Activated gamma-delta T cell treated with Interleukin-2 at 50 U/mL for 16 hours (primary cell): ENCODE results near the gene MSRB3.

Experiments
- DNase-seq: peaks from one replicate; pipeline ENCODE4 v3.0.0-alpha.2; 2020

The MSRB3 gene

GRCh38 chr12:65327207-65328076 lies 49.0 kb downstream of the MSRB3 start:
- no peak for DNase-seq

- DNase-seq = no peak
Observed at GRCh38 chr12:65329721-65330120, 51.2 kb downstream of the MSRB3 start.

DNA sequence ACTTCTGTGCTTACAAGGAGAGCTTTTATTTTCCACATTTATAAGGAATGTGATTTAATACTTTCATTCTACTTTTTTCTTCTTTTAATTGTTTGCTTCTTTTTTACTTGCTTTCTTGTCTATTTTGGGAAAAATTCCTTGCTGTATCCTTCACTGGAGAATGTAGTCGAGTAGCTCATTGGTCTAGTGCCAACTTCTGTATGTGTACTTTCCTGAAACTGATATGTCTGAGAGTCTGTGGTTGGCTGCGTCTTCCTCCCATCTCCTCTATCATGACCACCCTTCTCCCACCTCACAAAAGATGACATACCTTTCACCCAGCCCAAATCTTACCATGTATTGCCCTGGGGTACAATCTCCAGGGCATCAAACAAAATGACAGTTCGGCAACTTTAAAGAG lies 51.8 kb downstream of the MSRB3 start:
- DNase-seq = no peak

GRCh38 chr12:65331456-65331855 lies 53.0 kb downstream of the MSRB3 start:
- no peak for DNase-seq

- DNase-seq = no peak
Observed at GRCh38 chr12:65333649-65334048, 55.2 kb downstream of the MSRB3 start.

- DNase-seq = no peak
Observed at GRCh38 chr12:65334521-65334920, 56.0 kb downstream of the MSRB3 start.

- no peak for DNase-seq
Observed at GRCh38 chr12:65335021-65335714, 56.7 kb downstream of the MSRB3 start.

DNA sequence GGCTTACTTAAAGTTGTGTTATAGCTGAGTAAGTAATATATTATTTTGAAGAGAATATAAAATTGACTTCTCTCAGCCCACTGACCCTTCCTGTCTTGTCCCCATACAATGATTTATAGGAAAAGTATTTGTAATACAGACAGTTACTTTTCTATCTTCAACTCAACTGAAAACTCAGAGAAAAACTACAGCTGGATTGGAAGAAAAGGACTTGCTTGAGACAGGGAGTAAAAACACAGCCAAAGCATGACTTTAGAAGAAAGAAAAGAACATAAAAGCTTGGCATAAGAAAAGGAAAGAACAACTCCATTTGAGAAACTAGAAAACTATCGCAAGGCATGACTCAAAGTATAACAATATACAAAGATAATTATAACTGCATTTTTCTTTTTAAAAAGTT lies 57.5 kb downstream of the MSRB3 start:
- no peak for DNase-seq

- no peak for DNase-seq
Observed at GRCh38 chr12:65339161-65339560, 60.7 kb downstream of the MSRB3 start.

DNA sequence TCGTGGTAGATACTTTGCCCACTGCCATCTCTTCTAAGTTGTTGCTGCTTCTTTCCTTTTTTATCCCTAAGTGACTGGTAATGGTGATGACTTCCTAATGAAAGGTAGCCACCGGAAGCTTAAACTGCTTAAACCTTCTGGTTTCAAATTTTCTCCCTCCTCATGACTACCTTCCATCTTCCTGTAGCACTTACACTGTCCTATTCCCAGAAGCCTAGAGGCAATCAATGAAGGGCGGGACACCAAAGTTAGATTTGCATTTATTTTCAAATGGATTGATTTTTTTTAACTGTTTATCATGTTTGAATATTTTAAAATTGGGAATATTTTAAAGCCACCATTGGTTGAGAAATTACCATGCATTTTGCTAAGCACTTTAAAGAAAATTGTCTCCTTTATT lies 64.7 kb downstream of the MSRB3 start:
- no peak for DNase-seq

- DNase-seq = no peak
Observed at GRCh38 chr12:65343801-65344200, 65.3 kb downstream of the MSRB3 start.

DNA sequence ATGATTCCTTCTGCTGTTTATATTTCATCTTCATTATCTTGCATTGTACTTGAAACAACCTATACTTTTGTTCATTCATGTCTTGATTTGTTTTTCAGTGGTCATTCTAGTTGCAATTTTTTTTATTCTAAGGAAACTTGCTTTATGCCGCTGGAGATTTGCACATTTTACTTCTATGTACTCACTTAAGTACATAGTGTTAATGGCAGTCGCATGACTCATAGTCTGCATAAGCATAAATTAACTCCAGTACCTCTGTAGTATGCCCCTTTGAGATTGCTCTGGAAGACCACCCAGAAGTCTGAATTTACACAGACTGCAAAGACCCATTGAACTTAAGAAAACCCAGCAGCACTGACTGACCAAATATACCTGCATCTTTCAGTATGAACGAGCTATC lies 77.0 kb downstream of the MSRB3 start:
- DNase-seq = no peak

DNA sequence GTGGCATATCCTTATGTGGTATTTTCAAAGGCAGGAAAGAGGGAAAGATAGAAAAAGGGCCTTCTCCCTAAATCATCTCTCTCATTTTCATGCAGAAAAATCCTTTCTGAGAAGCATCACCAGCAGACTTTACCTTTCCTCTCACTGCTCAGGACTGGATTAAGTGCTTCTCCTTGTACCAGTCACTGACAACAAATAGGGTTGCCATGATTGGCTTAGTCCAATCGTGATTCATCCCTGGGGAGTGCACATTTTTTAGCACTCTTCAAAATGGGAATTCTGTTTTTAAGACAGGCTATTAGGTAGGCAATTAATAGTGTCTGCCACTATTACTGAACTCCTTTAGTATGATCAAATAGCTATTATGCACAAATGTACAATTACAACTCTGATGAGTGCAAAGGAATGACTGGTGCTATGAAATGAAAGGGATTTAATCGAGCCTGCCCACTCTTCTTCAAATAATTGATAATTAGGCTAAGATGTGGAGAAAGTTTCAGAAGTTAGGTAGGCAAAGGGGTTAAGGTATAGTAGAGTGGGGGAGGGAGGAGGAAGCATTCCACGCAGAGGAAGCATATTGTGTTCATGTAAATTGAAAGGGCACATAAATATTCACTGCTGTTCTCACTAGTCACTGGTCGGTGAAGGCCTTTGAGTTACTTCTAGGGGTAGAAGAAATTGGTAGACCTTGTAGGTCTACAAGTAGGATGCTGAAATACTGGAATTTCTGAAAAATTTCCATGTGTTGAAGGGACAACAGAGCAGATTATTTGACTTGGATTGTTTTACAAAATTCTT lies 84.0 kb downstream of the MSRB3 start:
- DNase-seq = no peak

DNA sequence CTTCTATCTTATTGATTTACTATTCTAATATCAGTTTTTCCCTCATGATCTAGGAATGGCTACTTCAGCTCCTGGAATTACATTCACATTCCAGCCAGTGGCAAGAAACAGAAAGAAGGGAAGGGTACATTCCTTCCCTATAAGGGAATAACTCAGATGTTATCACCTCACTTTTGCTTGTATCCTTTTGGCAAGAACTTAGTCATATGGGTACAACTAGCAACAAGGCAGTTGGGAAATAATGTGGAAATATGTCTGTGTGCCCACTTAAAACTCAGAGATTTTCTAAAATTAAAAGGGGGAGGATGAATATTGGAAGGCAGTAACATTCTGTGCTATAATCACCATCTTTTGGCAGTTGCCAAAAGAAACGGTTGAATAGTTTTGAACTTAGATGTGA lies 85.6 kb downstream of the MSRB3 start:
- DNase-seq = no peak

GRCh38 chr12:65367396-65367795 lies 88.9 kb downstream of the MSRB3 start:
- no peak for DNase-seq

- DNase-seq = no peak
Observed at GRCh38 chr12:65368055-65368454, 89.6 kb downstream of the MSRB3 start.

DNA sequence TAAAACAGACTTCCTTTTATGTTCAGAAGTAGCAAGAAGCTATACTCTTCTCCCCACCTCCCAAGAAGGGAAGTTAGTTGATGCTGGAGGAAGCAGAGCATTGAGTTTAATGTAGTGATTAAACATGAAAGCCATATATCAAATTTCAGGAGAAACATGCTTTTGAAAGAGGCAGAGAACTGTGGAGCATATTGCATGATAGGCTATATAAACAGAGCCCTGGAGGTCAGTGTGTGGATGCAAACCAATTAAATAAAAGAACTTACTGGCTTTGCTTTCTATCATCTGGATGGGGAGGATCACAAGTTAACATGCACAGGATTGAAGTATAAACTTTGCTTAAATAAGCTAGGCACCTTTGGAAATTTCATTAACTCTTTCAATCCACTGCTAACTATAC lies 94.1 kb downstream of the MSRB3 start:
- DNase-seq = no peak

DNA sequence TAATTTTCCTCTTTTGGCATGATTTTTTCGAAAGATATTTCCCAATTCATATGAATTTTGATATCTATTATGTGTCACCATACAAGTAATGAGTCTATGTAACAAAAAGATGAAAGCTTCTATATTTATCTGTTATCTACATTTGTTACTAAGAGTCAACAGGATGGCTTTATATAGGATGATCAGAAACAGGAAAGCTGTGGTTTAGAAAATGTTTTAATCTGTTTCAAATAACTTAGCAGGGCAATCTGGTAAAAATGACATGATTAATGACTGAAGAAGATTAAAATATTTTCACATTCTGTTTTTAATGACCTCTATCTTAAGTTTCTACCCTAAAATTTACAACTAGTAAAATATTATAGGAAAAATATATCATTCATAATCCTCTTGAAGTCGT lies 105.8 kb downstream of the MSRB3 start:
- DNase-seq = no peak

DNA sequence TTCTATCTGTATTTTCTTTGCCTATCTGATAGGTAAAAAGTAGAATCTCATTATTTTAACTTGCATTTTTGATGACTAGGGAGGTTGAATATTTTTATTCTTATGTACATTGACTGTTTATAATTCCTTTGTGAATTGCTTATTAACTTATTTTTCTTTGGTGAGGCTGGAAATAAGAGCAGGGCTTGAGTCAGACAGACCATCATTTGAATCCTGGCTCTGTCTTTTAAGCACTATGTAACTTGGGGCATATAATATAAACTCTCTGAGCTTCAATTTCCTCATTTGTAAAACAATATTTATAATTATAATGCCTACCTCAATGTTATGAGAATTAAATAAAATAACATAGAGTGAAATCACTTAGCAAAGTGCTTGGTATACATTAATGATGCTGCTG lies 108.9 kb downstream of the MSRB3 start:
- no peak for DNase-seq

DNA sequence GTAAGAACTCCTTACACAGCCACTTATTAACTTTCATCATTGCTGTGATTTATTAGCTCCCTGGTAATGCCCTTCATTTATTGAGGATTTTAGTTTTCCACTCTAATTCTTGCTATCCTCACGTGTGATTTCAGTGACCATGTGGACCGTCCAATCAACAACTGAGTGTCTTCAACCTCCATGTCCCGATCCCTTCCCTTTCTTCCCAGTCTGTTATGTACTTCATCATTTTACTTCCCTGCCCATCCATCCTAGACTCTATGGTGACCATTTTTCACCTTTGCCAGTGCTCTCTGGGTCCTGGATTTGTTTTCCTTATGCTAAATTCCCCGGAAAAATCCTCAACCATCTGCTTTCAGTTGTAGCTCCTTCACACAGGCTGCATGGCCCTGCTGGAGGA lies 111.0 kb downstream of the MSRB3 start:
- DNase-seq = no peak

- DNase-seq = no peak
Observed at GRCh38 chr12:65391711-65392110, 113.2 kb downstream of the MSRB3 start.

- no peak for DNase-seq
Observed at GRCh38 chr12:65392491-65392890, 114.0 kb downstream of the MSRB3 start.

- no peak for DNase-seq
Observed at GRCh38 chr12:65403188-65403587, 124.7 kb downstream of the MSRB3 start.
